Measurements from ENCODE around the gene TMEM187.

Gene TMEM187

GRCh38 chrX:153954558-153955227 is 17.9 kb upstream of the TMEM187 start:
- DNase-seq (ENCODE audit: low read depth): no peak

GRCh38 chrX:153955228-153955732 is 17.3 kb upstream of the TMEM187 start:
- DNase-seq (ENCODE audit: low read depth): no peak

- no peak for DNase-seq (ENCODE audit: low read depth)
Measured at GRCh38 chrX:153956044-153956907, 16.3 kb upstream of the TMEM187 start.

GRCh38 chrX:153957224-153957623 is 15.3 kb upstream of the TMEM187 start:
- DNase-seq (ENCODE audit: low read depth): no peak

GRCh38 chrX:153958605-153959004 is 13.9 kb upstream of the TMEM187 start:
- no peak for DNase-seq (ENCODE audit: low read depth)

- no peak for DNase-seq (ENCODE audit: low read depth)
Measured at GRCh38 chrX:153959649-153960048, 12.9 kb upstream of the TMEM187 start.

- DNase-seq (ENCODE audit: low read depth): no peak
Measured at GRCh38 chrX:153960077-153960476, 12.5 kb upstream of the TMEM187 start.

- DNase-seq (ENCODE audit: low read depth): no peak
Measured at GRCh38 chrX:153960786-153961185, 11.8 kb upstream of the TMEM187 start.

- DNase-seq (ENCODE audit: low read depth): no peak
Measured at GRCh38 chrX:153961292-153961691, 11.3 kb upstream of the TMEM187 start.

GRCh38 chrX:153963546-153963945 is 9.0 kb upstream of the TMEM187 start:
- DNase-seq (ENCODE audit: low read depth): no peak

- no peak for DNase-seq (ENCODE audit: low read depth)
Measured at GRCh38 chrX:153964105-153964504, 8.4 kb upstream of the TMEM187 start.

- no peak for DNase-seq (ENCODE audit: low read depth)
Measured at GRCh38 chrX:153965406-153965805, 7.1 kb upstream of the TMEM187 start.

- DNase-seq (ENCODE audit: low read depth): no peak
Measured at GRCh38 chrX:153966283-153966688, 6.3 kb upstream of the TMEM187 start.

- DNase-seq (ENCODE audit: low read depth): no peak
Measured at GRCh38 chrX:153966841-153967535, 5.6 kb upstream of the TMEM187 start.

- DNase-seq (ENCODE audit: low read depth): no peak
Measured at GRCh38 chrX:153967536-153968224, 4.9 kb upstream of the TMEM187 start.

- no peak for DNase-seq (ENCODE audit: low read depth)
Measured at GRCh38 chrX:153968255-153968654, 4.3 kb upstream of the TMEM187 start.

GRCh38 chrX:153968754-153969124 is 3.8 kb upstream of the TMEM187 start:
- DNase-seq (ENCODE audit: low read depth): no peak

GRCh38 chrX:153969125-153969903 is 3.2 kb upstream of the TMEM187 start:
- no peak for DNase-seq (ENCODE audit: low read depth)

- DNase-seq (ENCODE audit: low read depth): no peak
Measured at GRCh38 chrX:153969904-153970356, 2.6 kb upstream of the TMEM187 start.

GRCh38 chrX:153970357-153971123 is 2.0 kb upstream of the TMEM187 start:
- no peak for DNase-seq (ENCODE audit: low read depth)

GRCh38 chrX:153971124-153971449 is 1.5 kb upstream of the TMEM187 start:
- DNase-seq (ENCODE audit: low read depth): no peak
